GM19193 (cell line): Measurements from ENCODE around the gene NLGN1.

Experiments used
- POLR2A ChIP-seq: IDR thresholded peaks from 4 replicates; pipeline ENCODE4 v1.6.1; 2011; ENCODE audit not compliant: insufficient read depth, insufficient read length; ENCODE audit errors: extremely low read depth

The NLGN1 gene

DNA sequence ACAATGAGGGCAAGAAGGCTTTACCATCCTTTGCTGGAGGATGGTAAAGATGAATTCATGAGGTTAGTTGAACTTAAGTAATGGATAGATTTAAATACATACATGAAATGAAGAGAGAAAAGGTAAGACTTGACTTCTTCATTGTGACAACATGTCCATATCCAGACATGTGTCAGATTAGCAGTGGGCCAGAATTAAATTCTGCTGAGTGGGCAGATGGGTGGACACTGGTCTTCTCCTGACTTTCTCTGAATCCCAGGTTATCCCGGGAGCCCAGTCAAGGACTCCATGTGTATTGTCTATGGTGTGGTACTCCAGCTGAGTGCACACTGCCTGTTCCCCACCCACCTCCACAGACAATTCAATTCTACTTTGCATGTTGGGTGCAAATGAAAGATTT lies 603.1 kb downstream of the NLGN1 start:
- TF ChIP-seq POLR2A, result no peak

DNA sequence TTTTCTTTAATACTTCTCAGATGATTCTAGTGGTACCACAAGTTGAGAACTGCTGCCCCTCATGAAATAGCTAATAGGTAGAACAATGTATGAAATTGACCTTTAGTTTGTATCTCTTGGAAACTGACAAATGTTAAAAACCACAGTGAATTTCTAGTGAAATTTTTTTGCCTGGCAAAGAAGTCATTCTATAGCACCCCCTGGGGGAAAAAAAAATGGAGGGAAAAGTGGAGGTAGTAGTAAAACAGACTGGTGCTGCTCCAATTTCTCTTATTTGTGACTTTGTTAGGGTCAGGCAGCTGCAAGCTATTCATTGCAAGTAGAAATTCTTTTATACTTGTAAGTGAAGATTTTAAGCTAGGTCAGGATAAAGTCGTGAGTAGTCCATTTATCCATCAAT lies 605.0 kb downstream of the NLGN1 start:
- TF ChIP-seq POLR2A, result no peak

DNA sequence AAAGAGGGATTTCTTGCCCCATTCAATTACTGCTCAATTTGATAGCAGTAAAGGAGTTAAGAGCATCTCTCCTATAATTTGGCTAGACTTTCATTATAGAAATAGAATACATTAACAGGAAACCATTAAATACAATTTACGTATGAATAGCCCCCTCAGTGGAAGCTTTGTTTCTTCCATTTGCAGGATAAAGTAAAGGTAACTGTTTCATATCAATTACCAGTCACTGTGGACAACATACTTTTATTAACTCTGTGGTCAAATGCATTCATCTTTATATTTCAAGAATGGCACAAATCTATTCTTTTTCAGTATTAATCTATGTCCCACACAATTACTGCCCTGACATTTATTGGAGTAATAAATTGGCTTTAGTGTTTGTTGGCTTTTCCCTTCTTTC lies 613.4 kb downstream of the NLGN1 start:
- TF ChIP-seq POLR2A, result no peak

DNA sequence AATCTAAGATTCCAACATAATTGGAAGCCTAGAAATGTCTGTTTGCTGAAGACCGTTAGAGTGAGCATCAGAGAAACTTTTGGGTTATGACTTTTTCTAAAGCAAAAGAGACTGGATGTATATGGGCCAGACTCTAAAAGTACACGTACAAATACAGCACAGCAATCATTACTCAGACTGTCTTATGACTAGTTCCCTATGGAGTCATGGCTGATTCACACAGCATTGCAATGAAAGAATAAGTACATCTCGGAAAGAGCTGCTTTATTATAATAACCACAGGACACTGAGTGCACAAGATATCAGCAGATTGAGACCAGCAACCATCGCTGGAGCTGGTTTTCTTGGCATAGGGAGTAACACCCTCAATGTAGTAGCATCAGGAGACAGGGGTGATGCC lies 618.6 kb downstream of the NLGN1 start:
- no peak for TF ChIP-seq POLR2A

DNA sequence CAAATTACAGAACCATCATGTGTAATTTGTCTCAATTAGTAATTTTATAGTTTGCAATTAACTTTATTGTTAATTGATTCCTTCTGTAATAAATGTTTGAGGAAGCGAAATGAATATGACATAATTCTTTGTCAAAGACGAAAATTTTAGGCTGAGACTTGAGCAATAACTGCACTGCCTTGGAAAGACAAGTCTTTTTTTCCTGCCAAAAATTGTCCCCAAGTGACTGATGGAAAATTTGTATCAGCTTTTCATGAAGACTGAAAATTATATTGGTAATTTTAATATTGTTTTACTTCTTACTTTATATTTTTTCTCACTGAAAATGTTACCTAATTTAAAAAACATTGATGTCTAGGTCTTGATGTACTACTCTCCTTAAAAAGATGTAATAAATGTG lies 622.6 kb downstream of the NLGN1 start:
- no peak for TF ChIP-seq POLR2A

DNA sequence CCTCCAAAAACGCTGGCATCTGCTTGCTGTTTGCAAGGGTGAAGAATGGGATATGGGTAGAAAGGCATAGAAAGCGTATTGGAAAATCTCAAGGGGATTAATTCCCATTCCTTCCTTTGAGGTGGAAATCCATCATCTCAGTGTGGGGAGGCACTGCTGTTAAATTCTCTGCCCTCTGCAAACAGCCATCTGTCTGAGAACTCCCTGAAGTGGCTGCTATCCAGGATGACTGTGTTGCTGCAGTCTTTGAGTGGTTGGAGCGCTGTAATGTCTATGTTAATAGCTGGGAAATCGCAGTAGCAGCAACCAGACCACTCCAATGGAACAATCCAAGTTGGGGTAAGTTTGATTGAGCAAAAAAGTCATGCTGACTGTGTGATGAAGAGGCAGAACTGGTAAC lies 625.9 kb downstream of the NLGN1 start:
- no peak for TF ChIP-seq POLR2A

DNA sequence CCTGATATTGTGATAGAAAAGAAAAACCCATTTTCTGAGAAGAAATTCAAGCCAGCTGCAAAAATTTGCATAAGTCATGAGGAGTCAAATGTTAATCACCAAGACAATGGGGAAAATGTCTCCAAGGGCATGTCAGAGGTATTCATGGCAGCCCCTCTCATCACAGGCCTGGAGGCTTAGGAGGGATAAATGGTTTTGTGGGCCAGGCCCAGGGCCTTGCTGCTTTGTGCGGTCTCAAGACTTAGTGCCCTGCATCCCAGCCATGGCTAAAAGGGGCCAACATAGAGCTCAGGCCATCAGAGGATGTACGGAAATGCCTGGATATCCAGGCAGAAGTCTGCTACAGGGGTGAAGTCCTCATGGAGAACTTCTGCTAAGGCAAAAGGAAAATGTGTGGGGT lies 631.1 kb downstream of the NLGN1 start:
- no peak for TF ChIP-seq POLR2A

DNA sequence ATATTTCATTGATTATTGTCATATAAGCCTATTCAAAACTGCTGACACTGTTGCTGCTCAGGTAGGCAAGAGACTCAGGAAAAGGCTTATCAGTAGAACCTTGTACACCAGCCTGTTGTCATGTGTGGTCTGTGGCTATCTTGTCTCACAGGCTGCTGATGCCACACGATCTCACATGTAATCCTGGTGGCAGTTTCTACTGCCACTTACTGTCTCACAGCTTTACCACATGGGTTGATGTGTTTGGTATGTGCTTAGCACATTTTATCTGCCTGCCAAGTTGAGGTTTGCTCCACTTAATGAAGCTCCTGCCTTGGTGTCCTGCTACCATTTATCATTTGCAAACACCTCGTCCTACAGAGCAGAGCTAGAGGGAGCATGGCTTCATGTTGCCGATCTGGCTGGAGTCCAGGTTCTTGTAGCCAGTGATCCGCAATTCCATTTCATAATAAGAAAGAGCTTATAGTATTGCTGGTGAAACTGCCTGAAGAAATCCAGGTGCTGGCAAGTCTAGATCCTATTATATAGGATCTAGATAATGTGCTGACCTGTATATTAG lies 637.9 kb downstream of the NLGN1 start:
- TF ChIP-seq POLR2A, result no peak

DNA sequence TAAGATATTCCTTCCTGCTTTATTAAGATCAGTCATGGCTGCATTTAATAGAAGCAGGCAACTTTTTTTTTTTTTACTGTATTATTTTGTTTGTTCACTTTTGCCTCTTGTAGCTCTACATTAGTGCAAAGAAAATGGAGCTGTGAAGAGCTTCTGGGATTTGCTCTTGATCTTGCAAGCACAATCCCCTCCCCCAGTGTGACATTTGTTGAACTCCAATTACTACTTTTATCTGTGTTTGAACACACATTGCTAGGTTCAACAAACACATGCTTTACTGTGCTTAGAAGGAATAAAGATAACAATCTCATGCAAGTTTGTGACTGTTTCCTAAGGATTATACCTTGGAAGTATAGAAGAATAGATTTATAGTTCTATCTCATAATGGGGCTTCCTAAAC lies 648.8 kb downstream of the NLGN1 start:
- no peak for TF ChIP-seq POLR2A

DNA sequence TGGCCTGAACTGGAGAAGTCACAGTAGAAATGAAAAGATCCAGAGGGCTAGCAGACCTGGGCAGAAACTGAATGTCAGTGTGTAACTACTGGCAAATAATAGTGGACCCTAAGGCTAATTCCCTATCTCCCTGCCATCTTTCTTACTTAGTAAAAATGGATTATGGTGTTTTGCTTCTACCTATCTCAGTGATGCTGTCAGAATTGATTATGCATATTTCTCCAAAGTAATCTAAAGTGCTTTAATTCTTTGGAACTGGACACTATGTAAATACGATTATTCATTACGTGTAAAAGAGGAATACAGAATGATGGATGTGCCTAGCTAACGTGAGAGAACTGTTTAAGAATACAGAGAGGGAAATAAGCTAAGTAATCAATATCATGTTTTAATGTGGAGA lies 651.9 kb downstream of the NLGN1 start:
- TF ChIP-seq POLR2A, result no peak

DNA sequence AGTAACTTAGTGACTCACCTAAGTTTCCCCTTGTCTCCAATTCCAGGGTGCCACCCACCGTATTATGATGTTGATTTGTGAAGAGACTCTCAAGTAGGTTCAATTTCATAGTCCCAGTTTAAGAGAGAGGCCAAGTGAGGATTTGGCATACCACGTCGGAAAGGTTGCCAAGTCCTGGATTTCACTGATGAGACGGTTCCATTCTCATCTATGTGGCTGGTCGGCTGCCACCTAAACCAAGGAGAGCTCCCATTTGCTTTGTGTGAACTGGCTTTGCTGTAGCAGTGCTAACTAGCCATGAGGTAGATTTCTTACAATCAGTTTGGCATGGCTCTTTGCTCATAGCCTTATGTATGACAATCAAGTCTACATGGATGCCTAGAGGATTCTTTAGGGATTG lies 653.6 kb downstream of the NLGN1 start:
- no peak for TF ChIP-seq POLR2A

DNA sequence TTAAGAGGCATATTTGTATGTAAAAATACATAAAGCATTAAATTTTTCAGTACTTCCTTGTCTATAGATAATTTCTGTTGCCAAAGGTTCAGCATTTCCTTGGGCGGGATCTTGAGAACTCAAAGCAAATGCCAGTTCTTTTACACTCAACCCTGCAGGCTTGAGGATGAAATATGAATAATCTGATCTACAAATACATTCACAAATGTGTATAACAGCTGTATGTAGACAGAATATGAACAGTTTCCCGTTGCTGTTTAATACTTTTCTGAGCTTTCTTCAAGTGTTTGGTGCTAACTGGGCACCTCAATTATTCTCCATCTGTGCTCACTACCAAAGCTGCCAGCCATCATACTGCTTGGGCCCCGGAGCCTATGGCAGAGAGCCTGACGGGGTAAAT lies 661.3 kb downstream of the NLGN1 start:
- no peak for TF ChIP-seq POLR2A

DNA sequence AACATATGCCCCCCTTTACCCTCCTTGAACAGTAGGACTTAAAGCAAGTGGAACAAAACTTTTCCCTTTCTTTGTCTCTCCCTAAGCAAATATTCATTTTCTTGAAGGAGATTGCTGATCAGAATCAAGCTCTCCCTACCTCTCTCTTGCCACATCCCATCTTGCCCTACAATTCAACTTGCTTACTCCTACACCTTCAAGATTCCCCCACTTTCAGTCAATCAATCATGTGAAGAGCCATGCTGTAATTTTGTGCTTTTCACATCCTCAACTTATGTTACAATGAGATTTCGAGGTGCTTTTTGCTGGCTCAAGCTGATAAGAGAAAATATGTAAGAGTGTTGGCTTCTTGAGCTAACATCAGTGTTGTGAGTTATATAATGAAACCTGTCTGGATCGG lies 662.9 kb downstream of the NLGN1 start:
- TF ChIP-seq POLR2A, result no peak

DNA sequence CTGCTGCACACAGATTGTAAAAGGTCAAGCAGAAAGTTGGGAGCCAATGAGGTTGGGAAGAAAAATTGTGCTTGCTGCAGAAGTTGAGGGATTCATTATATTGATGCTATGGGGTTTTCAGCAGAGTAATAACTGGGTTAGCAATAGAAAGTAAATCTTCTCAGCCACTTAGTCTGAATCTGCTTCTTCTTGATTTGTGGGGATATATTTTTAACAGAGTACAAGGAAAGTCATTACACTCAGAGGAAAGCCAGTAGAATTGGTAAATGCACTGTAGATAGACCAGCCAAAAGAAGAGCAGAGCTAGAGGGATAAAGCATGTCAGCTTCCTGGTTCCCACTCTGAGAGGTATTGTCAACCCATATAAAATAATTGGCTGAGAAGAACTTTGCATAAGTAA lies 663.6 kb downstream of the NLGN1 start:
- TF ChIP-seq POLR2A, result no peak

DNA sequence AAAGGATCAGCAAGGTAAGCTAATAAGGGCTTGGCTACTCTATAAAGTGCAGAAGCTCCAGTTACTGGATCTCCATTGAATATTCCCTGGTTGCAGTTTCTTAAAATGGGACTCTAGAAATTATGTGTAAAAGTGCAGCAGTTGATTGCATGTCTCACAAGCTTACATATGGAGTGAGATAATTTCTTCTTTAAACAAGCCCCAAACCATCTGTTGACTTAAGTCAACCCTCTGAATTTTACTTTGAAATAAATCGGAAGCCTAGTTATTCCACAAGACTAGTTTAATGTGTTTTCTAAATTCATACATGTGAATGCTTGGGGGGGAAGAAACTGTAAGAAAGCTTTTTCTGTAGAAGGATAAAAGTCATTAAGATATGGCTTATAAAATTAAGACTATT lies 664.2 kb downstream of the NLGN1 start:
- no peak for TF ChIP-seq POLR2A

DNA sequence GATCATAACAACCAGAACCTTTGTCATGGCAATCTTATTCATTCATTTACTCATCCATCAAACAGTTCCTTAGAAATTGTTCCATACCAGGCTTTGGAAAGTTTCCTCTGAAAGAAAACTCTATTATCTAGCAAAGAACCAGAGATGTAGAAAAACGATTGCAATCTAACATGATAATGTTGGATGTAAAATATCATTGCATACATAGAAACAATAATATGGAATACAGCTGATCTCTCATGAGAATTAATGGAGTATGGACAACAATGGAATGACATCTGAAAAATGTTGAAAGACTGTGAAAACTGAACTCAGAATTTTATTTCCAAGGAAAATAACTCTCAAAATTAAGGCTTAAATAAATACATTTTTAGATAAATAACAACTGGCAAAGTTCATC lies 665.4 kb downstream of the NLGN1 start:
- no peak for TF ChIP-seq POLR2A

DNA sequence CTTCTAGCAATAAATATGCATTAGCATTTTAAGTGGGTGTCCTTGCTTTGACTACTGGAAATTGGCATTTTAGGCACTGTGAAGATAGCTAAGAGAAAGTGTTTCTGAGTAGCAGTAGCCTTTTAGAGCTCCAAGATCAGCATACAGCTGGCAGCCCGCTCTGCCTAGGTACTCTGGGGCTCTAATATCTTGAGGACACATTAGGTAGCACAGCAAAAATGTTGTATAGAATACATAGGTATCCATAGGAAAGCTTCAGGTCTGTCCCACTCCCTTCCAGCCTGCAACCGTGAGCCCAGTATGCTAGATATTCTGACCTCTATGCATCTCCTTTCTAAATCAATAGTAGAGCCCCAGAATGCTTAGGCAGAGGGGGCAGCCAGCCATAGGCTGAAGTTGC lies 670.5 kb downstream of the NLGN1 start:
- TF ChIP-seq POLR2A, result no peak
